Measurements from ENCODE around the gene FAAP100.

DNA sequence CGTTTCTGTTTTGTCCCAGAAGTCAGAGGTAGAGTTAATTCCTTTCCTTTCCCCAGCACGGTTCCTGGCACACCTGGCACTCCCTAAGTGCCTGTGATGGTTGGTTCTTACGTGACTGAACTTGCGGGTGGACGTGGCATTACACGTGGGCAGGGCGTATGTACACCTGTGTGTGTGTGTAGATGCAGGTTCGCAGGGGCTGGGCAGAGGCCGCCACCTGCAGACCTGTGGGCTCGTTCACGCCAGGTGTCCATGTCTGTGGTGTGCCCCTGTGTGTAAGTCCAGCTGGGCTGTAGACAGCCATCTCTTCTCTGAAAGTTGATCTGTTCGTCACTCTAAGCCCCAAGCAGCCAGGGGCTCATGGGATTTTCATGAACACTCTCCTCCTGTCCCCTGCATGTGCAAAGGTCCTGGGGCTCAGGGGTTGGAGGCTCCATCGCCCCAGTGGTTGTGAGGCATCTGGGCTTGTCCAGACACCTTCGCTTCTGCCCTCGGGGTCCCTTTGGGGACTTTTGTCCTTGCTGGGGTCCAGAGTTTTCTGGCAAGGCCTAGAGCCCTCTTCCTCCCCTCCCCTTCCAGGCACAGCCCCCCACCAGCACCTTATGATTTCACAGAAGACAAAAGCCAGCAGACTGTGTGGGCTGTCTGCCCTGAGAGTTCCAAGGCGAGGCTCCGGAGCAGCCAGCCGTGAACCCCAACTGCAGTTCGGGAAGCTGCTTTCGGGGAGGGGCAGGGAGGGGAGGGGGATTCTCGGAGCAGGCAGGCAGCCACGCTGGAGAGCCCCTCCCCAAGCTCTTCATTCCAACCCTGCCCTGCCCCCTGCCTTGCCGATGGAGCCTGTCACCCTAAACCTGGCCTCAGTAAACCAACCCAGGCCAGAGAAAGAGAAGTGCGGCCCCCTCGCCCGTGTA, 29.4 kb downstream of the FAAP100 start:
- TF ChIP-seq, protein P1, sequence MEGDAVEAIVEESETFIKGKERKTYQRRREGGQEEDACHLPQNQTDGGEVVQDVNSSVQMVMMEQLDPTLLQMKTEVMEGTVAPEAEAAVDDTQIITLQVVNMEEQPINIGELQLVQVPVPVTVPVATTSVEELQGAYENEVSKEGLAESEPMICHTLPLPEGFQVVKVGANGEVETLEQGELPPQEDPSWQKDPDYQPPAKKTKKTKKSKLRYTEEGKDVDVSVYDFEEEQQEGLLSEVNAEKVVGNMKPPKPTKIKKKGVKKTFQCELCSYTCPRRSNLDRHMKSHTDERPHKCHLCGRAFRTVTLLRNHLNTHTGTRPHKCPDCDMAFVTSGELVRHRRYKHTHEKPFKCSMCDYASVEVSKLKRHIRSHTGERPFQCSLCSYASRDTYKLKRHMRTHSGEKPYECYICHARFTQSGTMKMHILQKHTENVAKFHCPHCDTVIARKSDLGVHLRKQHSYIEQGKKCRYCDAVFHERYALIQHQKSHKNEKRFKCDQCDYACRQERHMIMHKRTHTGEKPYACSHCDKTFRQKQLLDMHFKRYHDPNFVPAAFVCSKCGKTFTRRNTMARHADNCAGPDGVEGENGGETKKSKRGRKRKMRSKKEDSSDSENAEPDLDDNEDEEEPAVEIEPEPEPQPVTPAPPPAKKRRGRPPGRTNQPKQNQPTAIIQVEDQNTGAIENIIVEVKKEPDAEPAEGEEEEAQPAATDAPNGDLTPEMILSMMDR (IDR thresholded peaks at IDR 0.05) = no peak
- no peak for TF ChIP-seq ZNF263 (CRISPR knock-in tag; IDR thresholded peaks at IDR 0.05; ENCODE audit: low read depth)
- TF ChIP-seq, protein P2, sequence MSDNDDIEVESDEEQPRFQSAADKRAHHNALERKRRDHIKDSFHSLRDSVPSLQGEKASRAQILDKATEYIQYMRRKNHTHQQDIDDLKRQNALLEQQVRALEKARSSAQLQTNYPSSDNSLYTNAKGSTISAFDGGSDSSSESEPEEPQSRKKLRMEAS (CRISPR knock-in tag; IDR thresholded peaks at IDR 0.05) = no peak
- no peak for TF ChIP-seq ETV6 (CRISPR knock-in tag; IDR thresholded peaks at IDR 0.05)
- no peak for TF ChIP-seq CREM (CRISPR knock-in tag; IDR thresholded peaks at IDR 0.05)
- TF ChIP-seq, protein P3, sequence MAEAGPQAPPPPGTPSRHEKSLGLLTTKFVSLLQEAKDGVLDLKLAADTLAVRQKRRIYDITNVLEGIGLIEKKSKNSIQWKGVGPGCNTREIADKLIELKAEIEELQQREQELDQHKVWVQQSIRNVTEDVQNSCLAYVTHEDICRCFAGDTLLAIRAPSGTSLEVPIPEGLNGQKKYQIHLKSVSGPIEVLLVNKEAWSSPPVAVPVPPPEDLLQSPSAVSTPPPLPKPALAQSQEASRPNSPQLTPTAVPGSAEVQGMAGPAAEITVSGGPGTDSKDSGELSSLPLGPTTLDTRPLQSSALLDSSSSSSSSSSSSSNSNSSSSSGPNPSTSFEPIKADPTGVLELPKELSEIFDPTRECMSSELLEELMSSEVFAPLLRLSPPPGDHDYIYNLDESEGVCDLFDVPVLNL (CRISPR knock-in tag; IDR thresholded peaks at IDR 0.05; ENCODE audit: borderline replicate concordance, low read depth) = no peak
- TF ChIP-seq IRF2 (CRISPR knock-in tag; IDR thresholded peaks at IDR 0.05; ENCODE audit: borderline replicate concordance, low read depth) = no peak
- TF ChIP-seq CBFB (CRISPR knock-in tag; IDR thresholded peaks at IDR 0.05; ENCODE audit: low read depth) = no peak
- no peak for TF ChIP-seq RELA (CRISPR knock-in tag; IDR thresholded peaks at IDR 0.05; ENCODE audit: borderline replicate concordance)
- no peak for TF ChIP-seq FOXJ3 (CRISPR knock-in tag; IDR thresholded peaks at IDR 0.05; ENCODE audit: borderline replicate concordance)
- TF ChIP-seq TEAD4 (CRISPR knock-in tag; IDR thresholded peaks at IDR 0.05) = no peak
- no peak for TF ChIP-seq ZBTB21 (CRISPR knock-in tag; IDR thresholded peaks at IDR 0.05; ENCODE audit: borderline replicate concordance)
- no peak for TF ChIP-seq ZNF232 (CRISPR knock-in tag; IDR thresholded peaks at IDR 0.05)
- TF ChIP-seq, protein P4, sequence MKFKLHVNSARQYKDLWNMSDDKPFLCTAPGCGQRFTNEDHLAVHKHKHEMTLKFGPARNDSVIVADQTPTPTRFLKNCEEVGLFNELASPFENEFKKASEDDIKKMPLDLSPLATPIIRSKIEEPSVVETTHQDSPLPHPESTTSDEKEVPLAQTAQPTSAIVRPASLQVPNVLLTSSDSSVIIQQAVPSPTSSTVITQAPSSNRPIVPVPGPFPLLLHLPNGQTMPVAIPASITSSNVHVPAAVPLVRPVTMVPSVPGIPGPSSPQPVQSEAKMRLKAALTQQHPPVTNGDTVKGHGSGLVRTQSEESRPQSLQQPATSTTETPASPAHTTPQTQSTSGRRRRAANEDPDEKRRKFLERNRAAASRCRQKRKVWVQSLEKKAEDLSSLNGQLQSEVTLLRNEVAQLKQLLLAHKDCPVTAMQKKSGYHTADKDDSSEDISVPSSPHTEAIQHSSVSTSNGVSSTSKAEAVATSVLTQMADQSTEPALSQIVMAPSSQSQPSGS (CRISPR knock-in tag; IDR thresholded peaks at IDR 0.05; ENCODE audit: borderline replicate concordance, low read depth) = no peak
